LNCAP (cell line): ENCODE results near the gene KIRREL3.

Source experiments
- CTCF ChIP-seq: fragments of 450-650 bp; IDR thresholded peaks from 2 replicates; pipeline ENCODE4 v1.5.1; 2017; ENCODE audit warnings: mild to moderate bottlenecking

The KIRREL3 gene

GRCh38 chr11:126880872-126881271 lies 119.7 kb downstream of the KIRREL3 start:
- no peak for TF ChIP-seq CTCF

GRCh38 chr11:126879516-126879915 lies 121.1 kb downstream of the KIRREL3 start:
- no peak for TF ChIP-seq CTCF

- TF ChIP-seq CTCF: no peak
Measured at GRCh38 chr11:126878913-126879482, 121.6 kb downstream of the KIRREL3 start.

GRCh38 chr11:126874831-126875230 lies 125.7 kb downstream of the KIRREL3 start:
- TF ChIP-seq CTCF: no peak

- no peak for TF ChIP-seq CTCF
Measured at GRCh38 chr11:126874276-126874675, 126.3 kb downstream of the KIRREL3 start.

- no peak for TF ChIP-seq CTCF
Measured at GRCh38 chr11:126871792-126872191, 128.8 kb downstream of the KIRREL3 start.

- TF ChIP-seq CTCF: no peak
Measured at GRCh38 chr11:126870021-126870420, 130.5 kb downstream of the KIRREL3 start.

GRCh38 chr11:126868741-126869140 lies 131.8 kb downstream of the KIRREL3 start:
- TF ChIP-seq CTCF: no peak
